K562 (cell line): ENCODE data around the gene OTULINL. TPM values are rescaled to one million over a fixed set of nuclear protein-coding genes. Genes with fewer than 3 reads are reported as not detected.
A peak's percentile ranks its signal among the peaks of the same experiment; 100 is the strongest.

ENCODE experiments used
- ATAC-seq: fragments of 200-7000 bp; cut with Tn5 transposase; 3 replicates; pipeline ENCODE4 v1.9.1; 2020; ENCODE audit warnings: moderate library complexity
- BruUV-seq: library from RNA; stranded (reverse); fragments of 400-500 nt; replicated peaks from 2 replicates; lab custom pipeline; 2021; lab: Mats Ljungman, UMichigan
- CTCF ChIA-PET: fragments of 300-600 bp; formaldehyde crosslinking; extraction: SDS; loops from one replicate; lab custom pipeline; 2021; ENCODE audit warnings: low intra/inter-chr PET ratio; lab: Yijun Ruan, JAX
- POLR2A ChIA-PET: fragments of 300-600, 350-650 bp; sonication (Branson Sonifier 250); formaldehyde crosslinking; extraction: SDS; loops from one replicate; lab custom pipeline; 2021; ENCODE audit warnings: antibody characterized with exemption, inconsistent platforms; lab: Yijun Ruan, JAX
- DNase-seq, 4 experiments: peaks; one replicate each; pipeline versions ENCODE4 v3.0.0 to v3.0.0-alpha.2; 2011 to 2018; ENCODE audit warnings: low spot score in 3 of 4, mixed read lengths in 3 of 4; ENCODE audit errors: extremely low read depth in 1 of 4
- FAIRE-seq: peaks from 2 replicates; lab custom pipeline; 2011; peaks lifted over from hg19 to GRCh38; lab: Jason Lieb, UNC
- H2AFZ ChIP-seq: 2 replicates; pipeline ENCODE4 v1.6.0; 2011; ENCODE audit warnings: low read depth, low read length, control low read depth, inconsistent platforms
- H3K27ac ChIP-seq: fragments of 200-600 bp; 3 replicates; pipeline ENCODE4 v1.8.0; 2011; ENCODE audit warnings: low read depth, mild to moderate bottlenecking, control low read depth, inconsistent platforms, low read length, moderate library complexity, mixed read lengths; ENCODE audit errors: extremely low read depth
- H3K27me3 ChIP-seq, 2 experiments: fragments of 300-600 bp in 1 of 2; 2 replicates in 1 of 2; 3 replicates in 1 of 2; pipeline versions ENCODE4 v1.6.0 to v1.8.0; 2011; ENCODE audit warnings: inconsistent platforms in 2 of 2, low read length in 2 of 2, mild to moderate bottlenecking in 1 of 2, mixed read lengths in 1 of 2, moderate library complexity in 1 of 2; ENCODE audit not compliant: control insufficient read depth in 2 of 2, insufficient read depth in 2 of 2
- H3K36me3 ChIP-seq: fragments of 300-600 bp; 3 replicates; pipeline ENCODE4 v1.8.0; 2011; ENCODE audit warnings: mild to moderate bottlenecking, low read length, inconsistent platforms; ENCODE audit not compliant: control insufficient read depth, insufficient read depth
- H3K4me1 ChIP-seq, 2 experiments: fragments of 200-600 bp in 1 of 2; replicated peaks in 1 of 2; 2 replicates in 1 of 2; 3 replicates in 1 of 2; pipeline versions ENCODE4 v1.5.1 to v1.8.0; 2011; ENCODE audit warnings: inconsistent platforms in 2 of 2, low read length in 2 of 2, mild to moderate bottlenecking in 1 of 2, mixed read lengths in 1 of 2, moderate library complexity in 1 of 2; ENCODE audit not compliant: control insufficient read depth in 2 of 2, insufficient read depth in 2 of 2
- H3K4me2 ChIP-seq: 2 replicates; pipeline ENCODE4 v1.6.1; 2011; ENCODE audit warnings: low read length, control low read depth, inconsistent platforms, mixed read lengths; ENCODE audit not compliant: insufficient read depth
- H3K4me3 ChIP-seq: fragments of 200-600 bp; sonication (generic), shearing (Covaris generic); 2 replicates; pipeline ENCODE4 v1.5.1; 2016; ENCODE audit warnings: control low read depth, inconsistent platforms
- H3K79me2 ChIP-seq: fragments of 200-600 bp; 3 replicates; pipeline ENCODE4 v1.8.0; 2011; ENCODE audit warnings: low read length, inconsistent platforms; ENCODE audit not compliant: control insufficient read depth, insufficient read depth
- H3K9ac ChIP-seq, 2 experiments: 2 replicates each; pipeline versions ENCODE4 v1.6.0 to v1.6.1; 2011; ENCODE audit warnings: low read depth in 2 of 2, low read length in 2 of 2, control low read depth in 1 of 2, inconsistent platforms in 1 of 2, mild to moderate bottlenecking in 1 of 2, mixed read lengths in 1 of 2; ENCODE audit not compliant: insufficient read depth in 1 of 2
- H3K9me1 ChIP-seq: one replicate; pipeline ENCODE4 v1.6.0; 2011; ENCODE audit warnings: inconsistent platforms, mild to moderate bottlenecking, low read length, moderate library complexity; ENCODE audit not compliant: control insufficient read depth, insufficient read depth
- H3K9me3 ChIP-seq: replicated peaks from 2 replicates; pipeline ENCODE4 v1.5.1; 2011; ENCODE audit warnings: low read depth, low read length, inconsistent platforms; ENCODE audit not compliant: control insufficient read depth, insufficient read depth
- H4K20me1 ChIP-seq: replicated peaks from 2 replicates; pipeline ENCODE4 v1.6.1; 2011; ENCODE audit warnings: low read length, inconsistent platforms, mixed read lengths; ENCODE audit not compliant: control insufficient read depth, insufficient read depth
- C11orf30 ChIP-seq: fragments of 450-650 bp; IDR thresholded peaks from 2 replicates; pipeline ENCODE4 v1.6.1; 2016; ENCODE audit warnings: low read depth, mild to moderate bottlenecking
- MAFG ChIP-seq: fragments of 450-650 bp; conservative IDR thresholded peaks from 2 replicates; pipeline ENCODE4 v1.6.1; 2016; ENCODE audit warnings: missing genetic modification characterization, missing compliant biosample characterization
- PTTG1 ChIP-seq: fragments of 450-650 bp; IDR thresholded peaks from 2 replicates; pipeline ENCODE4 v1.6.1; 2016; ENCODE audit warnings: low read depth, mild to moderate bottlenecking, missing genetic modification characterization, missing compliant biosample characterization
- ZNF316 ChIP-seq: fragments of 450-650 bp; IDR thresholded peaks from 2 replicates; pipeline ENCODE4 v1.6.1; 2016
- ZNF586 ChIP-seq: fragments of 450-650 bp; formaldehyde crosslinking; conservative IDR thresholded peaks from 2 replicates; pipeline ENCODE4 v1.4.0; 2020; ENCODE audit warnings: mild to moderate bottlenecking, moderate library complexity
- WGBS: fragments of 100-300 bp; shearing (Covaris generic); methylation state at CpG from one replicate; pipeline ENCODE4 v1.1.6; 2016; ENCODE audit warnings: low coverage, mixed read lengths; ENCODE audit not compliant: insufficient coverage; ENCODE audit errors: missing lambda C conversion rate; 5-methylcytosine and 5-hydroxymethylcytosine counted together
- in situ Hi-C: fragments of 300-500 bp; cut with MboI; formaldehyde crosslinking; loops from 4 replicates; pipeline ENCODE4 v1.15.0; 2018; ENCODE audit warnings: inconsistent platforms, mixed read lengths
- intact Hi-C: fragments of 100-400 bp; cut with micrococcal nuclease; formaldehyde crosslinking; loops from 2 replicates; pipeline ENCODE4 v1.14.2; 2022
- polyA plus RNA-seq, 8 experiments: library from polyadenylated mRNA; depleted of rRNA in 4 of 8; stranded (reverse) in 5 of 8; unstranded in 3 of 8; fragments of >200 nt; fragmentation: Nextera tagmentation in 2 of 8; fragmentation: Illumina TruSeq in 1 of 8; extraction: Ambion mirVana in 2 of 8; extraction: Trizol in 1 of 8; gene quantifications; 2 replicates each; pipeline versions ENCODE4 v1.2.1 to v1.2.3, GENCODE V29; 2011 to 2014; ENCODE audit warnings: inconsistent platforms in 1 of 8, missing spikeins in 1 of 8
- total RNA-seq, 7 experiments: library from RNA; depleted of rRNA in 6 of 7; stranded (reverse); fragments of >200 nt in 6 of 7; fragmentation: Illumina TruSeq in 2 of 7; extraction: Trizol in 2 of 7; gene quantifications; 2 replicates each; pipeline versions ENCODE4 v1.2.1 to v1.2.3, GENCODE V29; 2011 to 2021; ENCODE audit warnings: low replicate concordance in 1 of 7

OTULINL gene
- total and polyA plus RNA-seq, 9 of the 15 experiments (the other 6 are each of a cell fraction or from before 2014, with no cell fraction given), result 0.13 to 0.18 TPM; not detected in 7

GRCh38 chr5:14659821-14660607 lies 78.4 kb downstream of the OTULINL start:
- H4K20me1 ChIP-seq, result no peaks in the 10 kb centered on the region
- peaks cover 15% of the 10 kb centered on the region for H3K79me2 ChIP-seq
- no peak overlapping the region for H3K4me3 ChIP-seq
- no peaks in the 10 kb centered on the region for H3K9me3 ChIP-seq
- H3K4me1 ChIP-seq, result peaks cover 4 to 18% of the 10 kb centered on the region in 2 experiments; a peak in 2 of 5 replicates
- H3K9ac ChIP-seq, result no peak overlapping the region
- no TSS peak for BruUV-seq
- TF ChIP-seq ZNF316 (peak; percentile 81), MAFG (tag) (0 out of 2 replicates have a peak, but pooled peaks have one; percentile 21), ZNF586 (CRISPR knock-in tag) (no peak), PTTG1 (tag) (no peak), C11orf30 (peak; percentile 52; the same call in 1 of the 2 replicates)
- TF ChIP-seq, all 486 proteins: peak for 3
- no peak for DNase-seq
- no peak for ATAC-seq
- ChIA-PET CTCF (no interaction called here), POLR2A (no interaction called here)
- WGBS, result 47% methylated on average over 3 of the region's 3 CpGs
- H3K4me2 ChIP-seq, result no peak overlapping the region
- no peaks in the 10 kb centered on the region; a peak in 2 of 5 replicates for H3K27me3 ChIP-seq
- no peak overlapping the region for H2AFZ ChIP-seq
- intact Hi-C loops, result loop anchor here (10.0 kb wide), 1 partner anchor 555 kb away; no protein-coding TSS in a partner anchor
- H3K36me3 ChIP-seq, result no peaks in the 10 kb centered on the region
- FAIRE-seq, result no peak
- no peaks in the 10 kb centered on the region for H3K9me1 ChIP-seq
- no peak overlapping the region for H3K27ac ChIP-seq
- in situ Hi-C loops, result loop anchor here (10.0 kb wide), 1 partner anchor 655 kb away; no protein-coding TSS in a partner anchor
